Esophagus squamous epithelium (tissue), 5 donors: ENCODE data around the gene PBX4. TPM values are rescaled to one million over a fixed set of nuclear protein-coding genes. Genes with fewer than 3 reads are reported as not detected.

Experiments used
- DNase-seq: peaks from one replicate; lab custom pipeline; 2025; lab: John Stamatoyannopoulos, UW
- H3K27ac ChIP-seq, 4 donors: fragments of 200-600 bp; sonication (generic); one replicate each; pipeline ENCODE4 v1.5.1; 2016 to 2019; ENCODE audit warnings: mild to moderate bottlenecking in 1 of 4
- H3K27me3 ChIP-seq, 4 donors: fragments of 200-600 bp; sonication (generic); 1 replicate in 3 of 4; 2 replicates in 1 of 4; pipeline versions ENCODE4 v1.5.1 to v1.6.0; 2017 to 2021; ENCODE audit warnings: antibody characterized with exemption in 1 of 4
- H3K36me3 ChIP-seq, 3 donors: fragments of 200-600 bp; sonication (generic); one replicate each; pipeline ENCODE4 v1.5.1; 2016 to 2019
- H3K4me1 ChIP-seq, 3 donors: fragments of 200-600 bp; sonication (generic); one replicate each; pipeline ENCODE4 v1.5.1; 2017 to 2019
- H3K4me3 ChIP-seq, 4 donors: fragments of 200-600 bp; sonication (generic); 1 replicate in 3 of 4; 2 replicates in 1 of 4; pipeline ENCODE4 v1.5.1; 2016 to 2019; ENCODE audit warnings: mild to moderate bottlenecking in 2 of 4, moderate library complexity in 1 of 4
- H3K9me3 ChIP-seq, 3 donors: fragments of 200-600 bp; sonication (generic); one replicate each; pipeline ENCODE4 v1.5.1; 2016 to 2019
- POLR2A ChIP-seq, 4 donors: fragments of 450-650 bp; IDR thresholded peaks; one replicate each; pipeline ENCODE4 v1.6.1; 2017; ENCODE audit warnings: antibody characterized with exemption in 4 of 4, mild to moderate bottlenecking in 4 of 4, moderate library complexity in 3 of 4
- WGBS, 2 donors: methylation state at CpG; one replicate each; pipeline ENCODE4 v1.1.5; 2018; 5-methylcytosine and 5-hydroxymethylcytosine counted together
- intact Hi-C: fragments of 100-400 bp; cut with DNase I; formaldehyde crosslinking; loops from one replicate; pipeline ENCODE4 v1.15.0; 2022
- total RNA-seq, 4 donors: library from RNA; depleted of rRNA; stranded (reverse); fragments of >200 nt; gene quantifications; one replicate each; pipeline ENCODE4 v1.1.0, GENCODE V29; 2016
- TF ChIP-seq, protein P1 (sequence below), 6 experiments: fragments of 450-650 bp in 4 of 6; fragments of 200-600 bp in 2 of 6; sonication (generic) in 2 of 6; IDR thresholded peaks; one replicate each; pipeline ENCODE4 v1.5.1; 2016 to 2019; ENCODE audit warnings: antibody characterized with exemption in 6 of 6, mild to moderate bottlenecking in 4 of 6, moderate library complexity in 4 of 6
- donor health status: DM: yes; HTN: yes; CAD: no.

Gene PBX4
- total RNA-seq, 4 donors from 2014 or later, result 0.61 to 1.9 (median 1.7) TPM

DNA sequence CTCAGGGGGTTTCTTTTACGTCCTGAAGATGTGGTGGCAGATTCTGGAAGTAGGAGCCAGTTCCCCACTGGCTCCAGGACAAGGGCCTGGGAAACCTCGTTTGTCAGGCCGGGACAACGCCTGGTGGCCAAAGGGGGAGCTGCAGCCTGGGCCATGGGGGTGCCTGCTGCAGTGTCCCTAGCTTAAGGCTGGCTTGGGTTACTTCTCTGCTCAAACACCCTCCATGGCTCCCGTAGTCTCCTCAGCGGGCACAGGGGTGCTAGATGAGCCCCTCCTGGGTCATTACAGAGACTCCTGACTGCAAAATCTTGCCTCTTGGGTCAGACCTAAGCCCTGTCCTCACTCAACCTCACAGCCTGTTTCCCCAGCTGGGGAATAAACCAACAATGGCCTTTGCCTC is 65.7 kb downstream of the PBX4 start:
- intact Hi-C loops, result no loop called here
- no peak for DNase-seq
- TF ChIP-seq POLR2A (IDR thresholded peaks at IDR 0.05), result no peak
- TF ChIP-seq, protein P1, sequence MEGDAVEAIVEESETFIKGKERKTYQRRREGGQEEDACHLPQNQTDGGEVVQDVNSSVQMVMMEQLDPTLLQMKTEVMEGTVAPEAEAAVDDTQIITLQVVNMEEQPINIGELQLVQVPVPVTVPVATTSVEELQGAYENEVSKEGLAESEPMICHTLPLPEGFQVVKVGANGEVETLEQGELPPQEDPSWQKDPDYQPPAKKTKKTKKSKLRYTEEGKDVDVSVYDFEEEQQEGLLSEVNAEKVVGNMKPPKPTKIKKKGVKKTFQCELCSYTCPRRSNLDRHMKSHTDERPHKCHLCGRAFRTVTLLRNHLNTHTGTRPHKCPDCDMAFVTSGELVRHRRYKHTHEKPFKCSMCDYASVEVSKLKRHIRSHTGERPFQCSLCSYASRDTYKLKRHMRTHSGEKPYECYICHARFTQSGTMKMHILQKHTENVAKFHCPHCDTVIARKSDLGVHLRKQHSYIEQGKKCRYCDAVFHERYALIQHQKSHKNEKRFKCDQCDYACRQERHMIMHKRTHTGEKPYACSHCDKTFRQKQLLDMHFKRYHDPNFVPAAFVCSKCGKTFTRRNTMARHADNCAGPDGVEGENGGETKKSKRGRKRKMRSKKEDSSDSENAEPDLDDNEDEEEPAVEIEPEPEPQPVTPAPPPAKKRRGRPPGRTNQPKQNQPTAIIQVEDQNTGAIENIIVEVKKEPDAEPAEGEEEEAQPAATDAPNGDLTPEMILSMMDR (IDR thresholded peaks at IDR 0.05), result peak in 5 of 6 experiments; percentile 20 to 63 (median 46)

DNA sequence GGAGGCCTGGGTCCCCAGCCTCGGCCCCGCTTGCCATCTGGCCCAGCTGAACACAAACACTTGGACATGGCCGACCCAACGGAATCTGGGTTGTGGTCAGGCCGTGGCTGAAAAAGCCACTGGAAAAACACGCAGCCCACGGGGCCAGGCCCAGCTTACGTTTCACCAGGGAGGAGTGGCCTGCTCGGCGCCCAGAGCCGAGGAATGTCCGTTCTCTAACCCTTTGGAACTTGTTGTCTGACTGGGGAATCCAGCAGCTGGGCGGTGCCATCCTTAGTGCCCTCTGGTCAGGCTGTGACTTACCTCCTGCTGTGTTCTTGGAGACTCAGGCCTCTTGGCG is 66.7 kb downstream of the PBX4 start:
- no peak for DNase-seq
- intact Hi-C loops, result no loop called here
- no peak overlapping the region for H3K27ac ChIP-seq
- no peak overlapping the region for H3K4me3 ChIP-seq
- H3K9me3 ChIP-seq, result no peaks in the 10 kb centered on the region
- no peaks in the 10 kb centered on the region for H3K36me3 ChIP-seq
- no peak for TF ChIP-seq POLR2A (IDR thresholded peaks at IDR 0.05)
- TF ChIP-seq, protein P1 (IDR thresholded peaks at IDR 0.05), result no peak
- WGBS, 2 donors, result 58 to 80% methylated on average over 1 to 10 of the region's 14 CpGs
- peaks cover 0 to 1% (median under 1%) of the 10 kb centered on the region in 3 donors for H3K4me1 ChIP-seq
- peaks cover 0 to 52% (median 0%) of the 10 kb centered on the region in 4 donors for H3K27me3 ChIP-seq

More for the DNA sequence above, 65.7 kb downstream of the PBX4 start:
- H3K9me3 ChIP-seq, result no peaks in the 10 kb centered on the region
- no peaks in the 10 kb centered on the region for H3K36me3 ChIP-seq
- WGBS, 2 donors, result 42% methylated on average over 3 of the region's 6 CpGs; no CpG with 5 or more reads in 1 of the 2 donors
- peaks cover 0 to 42% (median 0%) of the 10 kb centered on the region in 4 donors for H3K27me3 ChIP-seq
- H3K4me3 ChIP-seq, result no peak overlapping the region
- H3K4me1 ChIP-seq, result no peaks in the 10 kb centered on the region
- no peak overlapping the region for H3K27ac ChIP-seq

- H3K27ac ChIP-seq, result no peak overlapping the region
- no peaks in the 10 kb centered on the region for H3K36me3 ChIP-seq
- intact Hi-C loops, result no loop called here
- TF ChIP-seq POLR2A (IDR thresholded peaks at IDR 0.05), result no peak
- TF ChIP-seq, protein P1 (IDR thresholded peaks at IDR 0.05), result no peak
- no peak for DNase-seq
- 65 to 75% methylated on average over 4 to 7 of the region's 10 CpGs for WGBS, 2 donors
- peaks cover 0 to 58% (median 0%) of the 10 kb centered on the region in 4 donors for H3K27me3 ChIP-seq
- no peaks in the 10 kb centered on the region for H3K9me3 ChIP-seq
- H3K4me3 ChIP-seq, result no peak overlapping the region
- H3K4me1 ChIP-seq, result peaks cover 0 to 6% (median 4%) of the 10 kb centered on the region in 3 donors
These were observed 67.3 kb downstream of the PBX4 start for GRCh38 chr19:19550972-19551852.

DNA sequence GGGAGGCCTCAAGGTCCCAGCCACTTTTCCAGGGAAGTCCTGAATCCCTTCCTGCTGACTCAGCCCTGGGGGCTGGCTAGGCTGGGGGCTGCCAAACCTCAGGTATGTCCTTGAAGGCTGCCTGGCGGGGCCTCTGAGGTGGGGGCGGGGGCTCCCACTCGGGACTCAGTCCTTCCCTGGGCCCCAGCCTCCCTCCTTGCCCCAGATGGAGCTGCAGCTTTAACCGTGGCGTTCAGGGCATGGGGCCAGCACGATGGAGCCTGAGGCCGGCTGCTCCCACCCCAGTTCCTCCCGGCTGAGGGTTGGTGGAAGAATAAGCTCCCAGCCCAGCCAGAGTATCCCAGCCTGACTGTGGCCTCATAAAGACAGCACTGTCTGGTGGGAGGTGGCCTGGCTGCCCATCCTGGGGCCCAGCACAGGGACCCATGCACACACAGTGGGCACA is 68.0 kb downstream of the PBX4 start:
- Histone ChIP-seq H3K4me3 (no peak overlapping the region), H3K9me3 (no peaks in the 10 kb centered on the region), H3K27me3 (peaks cover 0 to 65% (median 0%) of the 10 kb centered on the region in 4 donors), H3K4me1 (peaks cover 0 to 6% (median 4%) of the 10 kb centered on the region in 3 donors), H3K27ac (no peak overlapping the region), H3K36me3 (no peaks in the 10 kb centered on the region)
- intact Hi-C loops, result no loop called here
- no peak for DNase-seq
- no peak for TF ChIP-seq POLR2A (IDR thresholded peaks at IDR 0.05)
- TF ChIP-seq, protein P1 (IDR thresholded peaks at IDR 0.05), result no peak
- WGBS, 2 donors, result no CpG with 5 or more reads among the region's 8 CpGs
